ENCODE results near the gene KCNH4. TPM values are rescaled to one million over a fixed set of nuclear protein-coding genes. Genes with fewer than 3 reads are reported as not detected.

The KCNH4 gene
- total and polyA plus RNA-seq, 2 of the 13 experiments (the other 11 are each of a cell fraction or from before 2014, with no cell fraction given) = 0.01 to 0.09 TPM

DNA sequence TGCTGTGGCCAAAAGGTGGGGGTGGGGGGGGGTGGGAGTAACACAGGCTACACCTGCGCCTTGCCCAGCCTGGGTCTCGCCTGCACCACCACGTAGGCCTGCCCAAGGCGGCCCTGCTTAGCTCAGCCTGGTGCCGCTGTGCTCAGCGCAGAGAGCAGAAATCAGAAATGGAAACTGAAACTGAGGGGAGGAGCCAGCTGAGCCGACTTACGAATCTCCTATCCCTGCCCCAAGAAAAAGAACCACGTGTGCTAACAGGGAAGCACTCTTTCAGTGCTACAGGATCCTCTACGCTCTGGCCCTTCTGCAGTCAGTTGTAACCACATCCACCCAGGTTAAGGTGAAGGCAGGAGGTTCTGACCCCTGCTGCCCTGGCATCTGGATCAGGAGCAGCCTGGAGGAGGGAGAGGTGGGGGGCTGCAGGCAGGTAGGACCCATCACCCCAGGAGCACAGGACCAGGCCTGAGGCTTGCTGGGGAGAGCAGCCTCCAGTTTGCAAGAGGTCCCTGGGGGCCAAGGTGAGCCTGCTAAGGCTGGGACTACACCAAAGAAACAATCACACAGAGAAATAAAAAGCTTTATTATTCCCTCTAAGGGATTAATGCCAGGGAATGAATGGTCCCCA is 68.3 kb downstream of the KCNH4 start, which contains the start of gene DHX58:
Gene DHX58, minus strand, starts transcription at position 163 of the 625 bp plus-strand sequence. CDS start 822 bp downstream, outside the sequence.
- Histone ChIP-seq H3K9ac (ENCODE audit: insufficient read depth, low read depth, low read length) (peak within 1 kb of the TSS; percentile 71), H3K27ac (ENCODE audit: extremely low read length, insufficient read depth, low read length) (peak within 1 kb of the TSS; percentile 51), H3K4me3 (replicated peaks in 1 of 3; ENCODE audit: insufficient read depth in 1 of 3, low read depth in 2 of 3, low read length in 3 of 3) (peak within 1 kb of the TSS; percentile 43 to 73 (median 55); a peak in 5 of 6 replicates), H3K4me2 (ENCODE audit: low read depth, low read length) (peak within 1 kb of the TSS; percentile 78), H4K20me1 (ENCODE audit: insufficient read depth, low read length) (no peaks in the 10 kb centered on the region), H3K27me3 (ENCODE audit: control insufficient read depth in 1 of 2, insufficient read depth in 2 of 2, low read length in 2 of 2) (no peaks in the 10 kb centered on the region), H3K9me3 (ENCODE audit: low read length) (no peaks in the 10 kb centered on the region), H3K79me2 (ENCODE audit: insufficient read depth, low read length) (no peaks in the 10 kb centered on the region), H2AFZ (ENCODE audit: low read length) (no peak within 1 kb of the TSS), H3K36me3 (replicated peaks in 1 of 2; ENCODE audit: control insufficient read depth in 1 of 2, insufficient read depth in 2 of 2, low read length in 2 of 2) (peaks cover 6 to 22% of the 10 kb centered on the region in 2 experiments), H3K4me1 (ENCODE audit: insufficient read depth, low read length) (peaks cover 40% of the 10 kb centered on the region)
- peak; percentile 79 for FAIRE-seq
- in situ Hi-C loops (cut with HindIII; ENCODE audit: extremely low pct_ligation_motif_present, low pct_unique_long_range_greater_than_20kb) (loop anchor here (5.0 kb wide), 2 partner anchors 85 to 150 kb away; no protein-coding TSS in a partner anchor), intact Hi-C loops (cut with micrococcal nuclease; ENCODE audit: unreplicated experiment) (no loop called here)
- no TSS peak for BruUV-seq (replicated peaks)
- ChIA-PET CTCF (ENCODE audit: low intra/inter-chr PET ratio, low total read pairs) (interaction anchor here (1.3 kb wide), 1 partner anchor 45 kb away, joined by 3 read pairs; no protein-coding TSS in a partner anchor), POLR2A (interaction anchor here (0.6 to 2.4 kb wide), 20 partner anchors 8 to 182 kb away, joined by 3 to 34 read pairs (median 4); partner anchors contain the start of genes CNP, DNAJC7, KAT2A and ODAD4)
- 58% methylated on average over 10 of the region's 10 CpGs for WGBS (ENCODE audit: low lambda C conversion rate)
- ATAC-seq = peak; percentile 80
- DNase-seq (ENCODE audit: low spot score) = peak; percentile 64
- TF ChIP-seq, protein P1, sequence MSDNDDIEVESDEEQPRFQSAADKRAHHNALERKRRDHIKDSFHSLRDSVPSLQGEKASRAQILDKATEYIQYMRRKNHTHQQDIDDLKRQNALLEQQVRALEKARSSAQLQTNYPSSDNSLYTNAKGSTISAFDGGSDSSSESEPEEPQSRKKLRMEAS (IDR thresholded peaks at IDR 0.05) = no peak; the same call in 1 of the 2 replicates
- TF ChIP-seq PHF20 (CRISPR knock-in tag; IDR thresholded peaks at IDR 0.05) (peak; percentile 35; the same call in 1 of the 2 replicates), MYC (CRISPR knock-in tag; IDR thresholded peaks at IDR 0.05; ENCODE audit: borderline replicate concordance) (peak; percentile 35; the same call in 1 of the 2 replicates), ZFX (CRISPR knock-in tag; IDR thresholded peaks at IDR 0.05; ENCODE audit: low read depth) (peak; percentile 70), POLR2AphosphoS5 (IDR thresholded peaks at IDR 0.05; ENCODE audit: low read depth, low read length) (peak; percentile 60), XBP1 (CRISPR knock-in tag; IDR thresholded peaks at IDR 0.05) (no peak), POLR2A (IDR thresholded peaks at IDR 0.05; ENCODE audit: insufficient read depth in 1 of 2, low read depth in 2 of 2, low read length in 2 of 2) (peak in 1 of 2 experiments; percentile 74; a peak in 2 of 4 replicates), ZNF652 (CRISPR knock-in tag; IDR thresholded peaks at IDR 0.05; ENCODE audit: borderline replicate concordance, low read depth) (peak; percentile 87)
- TF ChIP-seq, protein P2, sequence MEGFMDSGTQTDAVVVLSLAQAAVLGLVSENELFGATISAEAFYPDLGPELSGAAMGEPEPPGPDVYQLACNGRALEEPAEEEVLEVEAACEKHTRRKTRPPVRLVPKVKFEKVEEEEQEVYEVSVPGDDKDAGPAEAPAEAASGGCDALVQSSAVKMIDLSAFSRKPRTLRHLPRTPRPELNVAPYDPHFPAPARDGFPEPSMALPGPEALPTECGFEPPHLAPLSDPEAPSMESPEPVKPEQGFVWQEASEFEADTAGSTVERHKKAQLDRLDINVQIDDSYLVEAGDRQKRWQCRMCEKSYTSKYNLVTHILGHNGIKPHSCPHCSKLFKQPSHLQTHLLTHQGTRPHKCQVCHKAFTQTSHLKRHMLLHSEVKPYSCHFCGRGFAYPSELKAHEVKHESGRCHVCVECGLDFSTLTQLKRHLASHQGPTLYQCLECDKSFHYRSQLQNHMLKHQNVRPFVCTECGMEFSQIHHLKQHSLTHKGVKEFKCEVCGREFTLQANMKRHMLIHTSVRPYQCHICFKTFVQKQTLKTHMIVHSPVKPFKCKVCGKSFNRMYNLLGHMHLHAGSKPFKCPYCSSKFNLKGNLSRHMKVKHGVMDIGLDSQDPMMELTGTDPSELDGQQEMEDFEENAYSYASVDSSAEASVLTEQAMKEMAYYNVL (CRISPR knock-in tag; IDR thresholded peaks at IDR 0.05; ENCODE audit: borderline replicate concordance) = 0 out of 2 replicates have a peak, but pooled peaks have one; percentile 24
- TF ChIP-seq, protein P3, sequence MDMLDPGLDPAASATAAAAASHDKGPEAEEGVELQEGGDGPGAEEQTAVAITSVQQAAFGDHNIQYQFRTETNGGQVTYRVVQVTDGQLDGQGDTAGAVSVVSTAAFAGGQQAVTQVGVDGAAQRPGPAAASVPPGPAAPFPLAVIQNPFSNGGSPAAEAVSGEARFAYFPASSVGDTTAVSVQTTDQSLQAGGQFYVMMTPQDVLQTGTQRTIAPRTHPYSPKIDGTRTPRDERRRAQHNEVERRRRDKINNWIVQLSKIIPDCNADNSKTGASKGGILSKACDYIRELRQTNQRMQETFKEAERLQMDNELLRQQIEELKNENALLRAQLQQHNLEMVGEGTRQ (IDR thresholded peaks at IDR 0.05; ENCODE audit: low read depth, low read length) = peak; percentile 68
- TF ChIP-seq, protein P3 (CRISPR knock-in tag; IDR thresholded peaks at IDR 0.05; ENCODE audit: borderline replicate concordance) = peak; percentile 30; the same call in 1 of the 2 replicates
- TF ChIP-seq, protein P4, sequence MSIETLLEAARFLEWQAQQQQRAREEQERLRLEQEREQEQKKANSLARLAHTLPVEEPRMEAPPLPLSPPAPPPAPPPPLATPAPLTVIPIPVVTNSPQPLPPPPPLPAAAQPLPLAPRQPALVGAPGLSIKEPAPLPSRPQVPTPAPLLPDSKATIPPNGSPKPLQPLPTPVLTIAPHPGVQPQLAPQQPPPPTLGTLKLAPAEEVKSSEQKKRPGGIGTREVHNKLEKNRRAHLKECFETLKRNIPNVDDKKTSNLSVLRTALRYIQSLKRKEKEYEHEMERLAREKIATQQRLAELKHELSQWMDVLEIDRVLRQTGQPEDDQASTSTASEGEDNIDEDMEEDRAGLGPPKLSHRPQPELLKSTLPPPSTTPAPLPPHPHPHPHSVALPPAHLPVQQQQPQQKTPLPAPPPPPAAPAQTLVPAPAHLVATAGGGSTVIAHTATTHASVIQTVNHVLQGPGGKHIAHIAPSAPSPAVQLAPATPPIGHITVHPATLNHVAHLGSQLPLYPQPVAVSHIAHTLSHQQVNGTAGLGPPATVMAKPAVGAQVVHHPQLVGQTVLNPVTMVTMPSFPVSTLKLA (IDR thresholded peaks at IDR 0.05) = no peak
- TF ChIP-seq, protein P5, sequence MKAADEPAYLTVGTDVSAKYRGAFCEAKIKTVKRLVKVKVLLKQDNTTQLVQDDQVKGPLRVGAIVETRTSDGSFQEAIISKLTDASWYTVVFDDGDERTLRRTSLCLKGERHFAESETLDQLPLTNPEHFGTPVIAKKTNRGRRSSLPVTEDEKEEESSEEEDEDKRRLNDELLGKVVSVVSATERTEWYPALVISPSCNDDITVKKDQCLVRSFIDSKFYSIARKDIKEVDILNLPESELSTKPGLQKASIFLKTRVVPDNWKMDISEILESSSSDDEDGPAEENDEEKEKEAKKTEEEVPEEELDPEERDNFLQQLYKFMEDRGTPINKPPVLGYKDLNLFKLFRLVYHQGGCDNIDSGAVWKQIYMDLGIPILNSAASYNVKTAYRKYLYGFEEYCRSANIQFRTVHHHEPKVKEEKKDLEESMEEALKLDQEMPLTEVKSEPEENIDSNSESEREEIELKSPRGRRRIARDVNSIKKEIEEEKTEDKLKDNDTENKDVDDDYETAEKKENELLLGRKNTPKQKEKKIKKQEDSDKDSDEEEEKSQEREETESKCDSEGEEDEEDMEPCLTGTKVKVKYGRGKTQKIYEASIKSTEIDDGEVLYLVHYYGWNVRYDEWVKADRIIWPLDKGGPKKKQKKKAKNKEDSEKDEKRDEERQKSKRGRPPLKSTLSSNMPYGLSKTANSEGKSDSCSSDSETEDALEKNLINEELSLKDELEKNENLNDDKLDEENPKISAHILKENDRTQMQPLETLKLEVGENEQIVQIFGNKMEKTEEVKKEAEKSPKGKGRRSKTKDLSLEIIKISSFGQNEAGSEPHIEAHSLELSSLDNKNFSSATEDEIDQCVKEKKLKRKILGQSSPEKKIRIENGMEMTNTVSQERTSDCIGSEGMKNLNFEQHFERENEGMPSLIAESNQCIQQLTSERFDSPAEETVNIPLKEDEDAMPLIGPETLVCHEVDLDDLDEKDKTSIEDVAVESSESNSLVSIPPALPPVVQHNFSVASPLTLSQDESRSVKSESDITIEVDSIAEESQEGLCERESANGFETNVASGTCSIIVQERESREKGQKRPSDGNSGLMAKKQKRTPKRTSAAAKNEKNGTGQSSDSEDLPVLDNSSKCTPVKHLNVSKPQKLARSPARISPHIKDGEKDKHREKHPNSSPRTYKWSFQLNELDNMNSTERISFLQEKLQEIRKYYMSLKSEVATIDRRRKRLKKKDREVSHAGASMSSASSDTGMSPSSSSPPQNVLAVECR (CRISPR knock-in tag; IDR thresholded peaks at IDR 0.05; ENCODE audit: borderline replicate concordance) = peak; percentile 40; the same call in 1 of the 2 replicates

Data from HepG2 (cell line).